GM19240 (cell line): Measurements from ENCODE around the gene TNNT2.

ENCODE experiments used
- DNase-seq: peaks from one replicate; pipeline ENCODE4 v3.0.0; 2011; ENCODE audit warnings: low spot score; ENCODE audit not compliant: insufficient read length

TNNT2 gene

GRCh38 chr1:201357211-201357610 lies 20.3 kb downstream of the TNNT2 start:
- DNase-seq = no peak

GRCh38 chr1:201356701-201357100 lies 20.8 kb downstream of the TNNT2 start:
- DNase-seq = no peak

DNA sequence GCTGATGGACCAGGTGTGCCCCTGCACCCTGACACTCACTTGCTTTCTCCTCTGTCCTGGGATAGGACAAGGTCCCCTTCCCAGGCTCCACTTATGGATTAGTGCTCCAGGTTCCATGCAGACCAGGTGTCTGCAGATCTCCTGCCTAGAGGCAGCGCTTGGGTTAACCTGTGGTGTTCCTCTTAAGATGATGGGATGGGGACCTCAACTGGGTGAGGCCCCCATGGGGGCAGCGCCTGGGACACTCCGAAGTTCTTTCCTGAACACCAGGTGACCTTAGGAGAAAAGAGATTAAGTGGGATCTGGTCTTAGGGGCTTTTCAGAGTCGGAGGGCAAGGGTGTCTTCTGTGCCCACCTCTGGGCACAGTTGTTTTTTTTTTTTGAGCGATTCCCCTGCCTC lies 21.2 kb downstream of the TNNT2 start:
- no peak for DNase-seq

DNA sequence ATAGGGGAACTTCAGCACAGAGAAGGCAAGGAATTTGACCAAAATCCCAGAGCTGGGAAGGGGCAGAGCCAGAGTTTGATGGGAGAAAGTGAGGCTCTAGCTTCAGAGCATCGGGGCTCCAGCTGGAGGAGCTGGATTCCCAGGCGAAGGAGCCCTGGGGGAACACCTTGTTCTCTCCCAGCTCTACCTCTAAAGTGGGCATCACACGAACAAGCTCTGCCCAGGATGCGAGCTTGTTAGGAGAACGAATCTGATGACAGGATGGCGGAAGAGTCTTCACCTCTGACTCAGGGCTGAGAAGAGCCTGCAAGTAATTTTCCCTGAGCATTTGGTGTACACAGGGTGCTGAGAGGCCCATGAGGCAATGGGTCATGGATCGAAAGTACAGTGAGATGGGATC lies 22.0 kb downstream of the TNNT2 start:
- DNase-seq = no peak

- DNase-seq = no peak
Measured at GRCh38 chr1:201354901-201355295, 22.6 kb downstream of the TNNT2 start.

DNA sequence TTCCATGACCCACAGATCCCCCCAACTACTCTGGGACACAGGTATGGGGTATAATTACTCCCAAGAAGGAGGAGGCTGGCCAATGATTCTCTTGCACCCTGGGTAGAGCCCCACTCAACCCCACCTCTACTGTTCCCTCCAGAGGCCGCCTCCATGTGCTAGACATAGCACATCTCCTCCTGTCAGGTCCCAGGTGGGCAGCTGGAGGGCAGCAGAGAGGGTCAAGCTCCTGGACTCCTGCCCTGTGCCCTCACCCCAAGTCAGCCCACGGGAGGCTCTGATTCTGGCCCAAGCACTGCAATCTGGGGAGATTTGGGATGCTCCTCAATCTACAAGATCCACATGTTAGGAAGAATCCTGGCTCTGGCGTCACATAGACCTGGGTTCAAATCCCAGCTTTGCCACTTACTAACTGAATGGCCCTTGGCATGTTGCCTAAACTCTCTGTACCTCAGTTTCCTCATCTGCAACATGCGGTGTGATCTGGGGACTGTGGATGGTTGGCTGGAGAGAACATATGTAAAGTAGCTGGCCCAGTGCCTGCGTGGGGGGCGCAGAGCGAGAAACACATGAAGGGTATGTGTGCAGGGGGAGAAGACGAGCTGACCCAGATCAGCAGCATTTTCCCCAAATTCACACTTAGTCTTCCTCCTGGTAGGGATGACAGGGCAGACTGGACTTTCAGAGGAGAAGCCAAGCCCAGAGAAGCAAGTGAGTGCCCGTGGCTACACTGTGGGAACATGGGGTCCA lies 23.2 kb downstream of the TNNT2 start:
- no peak for DNase-seq

GRCh38 chr1:201353186-201353940 lies 24.1 kb downstream of the TNNT2 start:
- no peak for DNase-seq

GRCh38 chr1:201351617-201352016 lies 25.9 kb downstream of the TNNT2 start:
- no peak for DNase-seq

DNA sequence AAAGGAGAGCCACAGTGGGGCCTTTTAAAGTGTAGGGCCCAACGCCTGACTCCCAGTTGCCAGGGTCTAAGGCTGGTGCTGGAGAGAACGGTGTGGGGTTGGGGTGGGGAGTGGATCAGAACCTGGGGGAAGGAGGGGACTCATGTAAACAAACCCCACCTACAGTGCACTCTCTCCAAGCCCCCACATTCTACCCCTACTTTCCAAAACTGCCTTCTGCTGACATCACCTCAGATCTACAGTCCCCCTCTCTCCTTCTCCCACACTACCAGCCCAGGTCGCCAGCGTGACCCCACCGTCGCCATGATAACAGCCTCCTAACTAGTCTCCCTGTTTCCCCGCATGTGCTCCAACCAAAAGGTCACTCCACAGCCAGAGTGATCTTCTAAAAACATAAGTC lies 26.6 kb downstream of the TNNT2 start:
- DNase-seq = no peak

DNA sequence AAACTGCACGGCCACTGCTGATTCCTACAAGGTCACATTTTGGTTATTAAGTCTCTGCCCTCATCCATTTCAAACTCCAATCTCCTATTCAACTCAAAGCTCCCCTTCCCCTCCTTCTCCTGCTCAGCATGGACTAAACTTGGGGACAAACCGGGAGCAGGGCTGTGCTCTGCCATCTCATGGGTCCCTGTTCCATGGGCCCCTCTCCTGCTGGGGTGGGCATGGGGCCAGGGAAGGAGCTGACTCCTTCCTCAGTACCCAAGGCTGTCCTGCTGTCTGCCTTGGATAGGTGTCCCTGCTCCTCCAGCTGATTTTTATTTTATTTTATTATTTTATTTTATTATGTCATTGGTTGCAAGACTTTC lies 27.1 kb downstream of the TNNT2 start:
- no peak for DNase-seq

DNA sequence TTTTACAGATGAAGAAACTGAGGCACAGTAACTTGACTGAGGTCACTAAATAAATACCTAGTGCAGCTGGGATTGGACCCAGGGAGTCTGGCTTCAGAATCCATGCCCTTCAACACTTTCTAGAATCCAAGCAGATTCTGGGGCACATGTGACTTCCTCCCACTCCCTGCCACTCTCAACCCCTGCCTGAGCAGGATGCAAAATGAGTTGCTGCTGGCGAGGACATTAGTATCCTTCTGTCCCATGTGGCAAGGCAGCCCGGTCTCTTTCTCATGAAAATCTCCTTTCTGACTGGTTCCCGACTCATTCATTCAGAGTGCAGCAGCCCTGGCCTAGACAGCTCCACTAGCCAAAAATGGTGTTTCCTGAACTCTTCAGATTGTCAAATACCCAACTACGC lies 28.4 kb downstream of the TNNT2 start:
- DNase-seq = no peak

DNA sequence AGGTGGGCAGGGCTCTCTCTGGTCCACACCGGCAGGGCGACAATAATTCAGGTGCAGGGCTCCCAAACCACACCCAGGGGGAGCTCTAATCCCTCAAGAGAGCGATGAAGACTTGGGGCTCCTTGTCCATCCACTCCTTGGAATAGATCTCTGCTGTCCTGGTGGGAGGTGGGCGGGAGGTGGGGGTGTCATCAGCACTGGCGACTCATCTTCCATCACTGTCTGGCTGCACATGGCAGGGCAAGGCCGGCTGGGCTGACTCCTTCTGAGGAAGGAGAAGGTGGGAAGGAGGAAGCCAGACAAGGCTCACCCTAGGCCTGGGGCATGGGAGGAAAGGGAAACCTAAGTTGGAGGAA lies 29.3 kb downstream of the TNNT2 start:
- peak; percentile 56 for DNase-seq

DNA sequence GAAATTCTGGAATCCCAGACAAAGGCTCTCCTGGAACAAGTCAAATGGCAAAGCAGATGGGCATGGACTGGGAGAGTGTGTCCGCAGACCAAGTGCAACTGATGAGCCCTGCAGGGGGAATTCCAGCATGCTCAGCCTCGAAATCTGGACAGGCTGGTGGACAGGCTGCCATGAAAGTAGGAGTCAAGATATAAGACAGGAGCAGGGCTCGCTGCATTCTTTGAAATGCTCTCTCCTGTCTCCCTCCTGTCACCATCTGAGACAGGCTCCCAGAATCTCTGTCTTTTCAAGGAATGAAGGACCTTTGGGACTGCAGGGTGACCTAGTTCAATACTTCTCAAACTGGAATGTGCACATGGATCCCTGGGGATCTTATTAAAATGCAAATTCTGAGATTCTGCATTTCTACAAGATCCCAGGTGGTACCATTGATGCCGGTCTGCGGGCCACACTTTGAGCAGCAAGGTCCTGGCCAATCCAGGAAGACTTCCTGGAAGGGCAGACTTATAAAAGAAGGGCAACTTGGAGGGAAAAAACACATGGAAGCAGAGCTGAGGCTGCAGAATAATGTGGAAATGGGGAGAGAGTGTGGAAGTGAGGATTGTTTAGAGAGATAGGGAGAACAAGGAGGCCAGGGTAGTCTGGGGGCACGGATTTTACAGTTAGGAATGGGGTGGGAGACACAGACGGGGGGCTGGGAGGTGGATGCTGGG lies 29.8 kb downstream of the TNNT2 start:
- no peak for DNase-seq

DNA sequence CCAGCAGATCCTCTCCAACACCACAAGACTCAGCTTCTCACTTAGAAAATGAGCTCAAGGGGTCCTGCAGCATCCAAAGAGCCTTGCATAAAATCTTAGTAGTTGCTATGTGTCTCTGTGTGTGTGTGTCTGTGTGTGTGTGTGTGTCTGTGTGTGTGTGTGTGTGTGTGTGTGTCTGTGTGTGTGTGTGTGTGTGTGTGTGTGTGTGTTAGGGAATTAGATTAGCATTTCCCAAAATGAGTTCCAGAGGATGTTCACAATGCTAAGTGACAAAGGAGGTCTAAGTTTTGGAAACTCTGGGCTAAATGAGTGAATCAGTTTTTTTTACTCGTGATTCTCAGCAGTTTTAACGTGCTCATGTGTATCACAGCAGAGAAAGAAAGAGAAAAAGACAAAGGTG lies 30.5 kb downstream of the TNNT2 start:
- DNase-seq = no peak

DNA sequence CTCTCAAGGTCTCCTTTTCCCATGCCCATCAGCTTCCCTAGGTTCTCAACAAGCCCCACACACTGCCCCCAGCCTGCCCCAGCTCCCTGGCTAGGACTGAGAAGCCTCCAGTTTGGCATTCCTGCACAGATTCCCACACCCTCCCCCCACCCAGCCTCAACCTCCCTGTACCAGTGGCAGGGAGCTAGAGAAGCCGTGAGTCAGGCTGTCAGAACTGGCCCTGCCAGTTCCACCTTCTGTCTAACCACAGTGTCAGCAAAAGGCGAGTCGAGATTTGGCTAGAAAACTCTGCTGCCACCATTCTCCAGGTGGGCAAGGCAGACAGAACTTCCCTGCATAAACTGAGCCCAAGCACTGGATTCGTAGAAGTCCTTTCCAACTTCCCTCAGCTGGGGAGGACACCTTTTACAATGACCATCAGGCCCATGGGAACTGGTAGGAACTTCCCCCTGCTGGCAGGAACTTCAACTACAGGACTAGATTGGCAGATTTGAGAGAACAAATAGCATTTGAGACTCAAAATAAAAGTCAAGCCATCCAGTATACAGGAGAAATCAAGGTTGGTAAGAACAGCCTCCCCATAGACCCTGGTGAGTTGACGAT lies 31.0 kb downstream of the TNNT2 start:
- no peak for DNase-seq

DNA sequence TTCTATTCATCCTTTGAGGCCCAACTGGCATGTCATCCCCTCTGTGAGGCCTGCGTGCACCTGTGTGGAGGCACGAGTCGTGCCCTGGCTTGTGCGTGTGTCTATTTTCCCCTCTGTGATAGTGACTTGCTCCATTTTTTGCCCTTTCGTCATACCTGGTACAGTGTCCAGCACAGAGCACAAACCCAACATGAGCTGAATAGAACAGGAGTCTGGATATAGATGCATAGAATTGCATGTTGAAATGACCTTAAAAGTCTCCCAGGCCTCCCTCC lies 32.5 kb downstream of the TNNT2 start:
- no peak for DNase-seq

GRCh38 chr1:201344206-201345080 lies 33.0 kb downstream of the TNNT2 start:
- DNase-seq = no peak

DNA sequence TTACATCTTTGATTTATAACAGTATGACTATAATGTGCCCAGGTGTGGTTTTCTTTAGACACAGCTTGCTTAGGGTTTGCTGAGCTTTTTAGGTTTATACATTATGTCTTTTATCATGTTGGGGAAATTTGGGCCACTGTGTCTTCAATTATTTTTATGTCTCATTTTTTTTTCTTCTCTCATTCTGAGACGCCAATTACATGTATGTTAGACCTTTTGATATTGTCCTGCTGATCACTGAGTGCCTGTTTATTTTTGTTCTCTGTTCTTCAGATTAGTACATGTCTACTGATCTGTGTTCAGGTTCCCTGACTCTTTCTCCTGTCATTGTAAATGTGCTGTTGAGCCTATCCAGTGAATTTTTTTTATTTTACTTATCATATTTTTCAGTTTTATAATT lies 36.1 kb downstream of the TNNT2 start:
- DNase-seq = no peak

- DNase-seq = no peak
Measured at GRCh38 chr1:201336711-201337450, 40.6 kb downstream of the TNNT2 start.

DNA sequence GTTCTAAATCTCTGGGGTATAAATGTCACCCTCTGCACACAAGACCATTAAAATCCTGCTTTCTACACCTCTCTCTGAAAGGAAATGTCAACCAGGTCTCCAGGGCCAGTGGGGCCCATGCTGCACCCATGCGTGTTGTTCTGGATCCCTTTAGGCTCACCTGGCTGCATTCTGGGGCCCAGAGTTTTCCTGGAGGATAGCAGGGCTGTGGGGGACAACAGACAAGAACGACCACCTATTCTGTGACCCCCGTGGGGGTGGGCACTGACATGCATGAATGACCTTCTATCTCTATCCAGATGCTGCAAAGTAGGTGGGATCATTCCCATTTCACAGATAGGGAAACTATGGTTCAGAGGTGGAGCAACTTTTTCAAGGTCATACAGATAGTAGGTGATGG lies 41.6 kb downstream of the TNNT2 start:
- DNase-seq = no peak
